Heart left ventricle (tissue), 16 donors: ENCODE results near the gene CNTD1. TPM values are rescaled to one million over a fixed set of nuclear protein-coding genes. Genes with fewer than 3 reads are reported as not detected.
"Not testable (repeated sequence)": the region's sequence is repeated elsewhere in the genome, so short reads cannot be mapped to it uniquely, and the experiment has no call there.

ENCODE experiments used
- ATAC-seq, 4 donors: fragments of 200-7000 bp; cut with Tn5 transposase; one replicate each; pipeline ENCODE4 v1.9.1; 2020 to 2022; ENCODE audit warnings: moderate library complexity in 4 of 4, mild to moderate bottlenecking in 3 of 4, moderate number of reproducible peaks in 1 of 4
- DNase-seq, 5 donors: peaks; one replicate each; pipeline ENCODE4 v3.0.0-alpha.2; 2020
- H3K27ac ChIP-seq, 12 donors: fragments of 200-600 bp; sonication (generic) in 4 of 12; one replicate each; pipeline versions ENCODE4 v1.5.0 to v1.8.0; 2016 to 2022; ENCODE audit warnings: mild to moderate bottlenecking in 2 of 12
- H3K27me3 ChIP-seq, 9 donors: fragments of 200-600 bp; sonication (generic) in 2 of 9; one replicate each; pipeline versions ENCODE4 v1.5.1 to v1.8.0; 2016 to 2022; ENCODE audit warnings: mild to moderate bottlenecking in 3 of 9
- H3K36me3 ChIP-seq, 9 donors: fragments of 200-600 bp; sonication (generic) in 2 of 9; one replicate each; pipeline versions ENCODE4 v1.5.0 to v1.8.0; 2018 to 2022; ENCODE audit warnings: mild to moderate bottlenecking in 2 of 9
- H3K4me1 ChIP-seq, 12 donors: fragments of 200-600 bp; sonication (generic) in 4 of 12; one replicate each; pipeline versions ENCODE4 v1.5.0 to v1.8.0; 2016 to 2022; ENCODE audit warnings: mild to moderate bottlenecking in 3 of 12
- H3K4me3 ChIP-seq, 12 donors: fragments of 200-600 bp; sonication (generic) in 4 of 12; one replicate each; pipeline versions ENCODE4 v1.5.0 to v1.8.0; 2017 to 2022; ENCODE audit warnings: mild to moderate bottlenecking in 9 of 12, moderate library complexity in 4 of 12
- H3K9me3 ChIP-seq, 12 donors: fragments of 200-600 bp; sonication (generic) in 4 of 12; one replicate each; pipeline versions ENCODE4 v1.5.0 to v1.8.0; 2016 to 2022; ENCODE audit warnings: mild to moderate bottlenecking in 1 of 12
- POLR2A ChIP-seq, 2 donors: fragments of 450-650 bp; IDR thresholded peaks; one replicate each; pipeline ENCODE4 v1.6.1; 2017; ENCODE audit warnings: antibody characterized with exemption in 2 of 2, mild to moderate bottlenecking in 2 of 2, moderate library complexity in 2 of 2
- WGBS, 4 donors: extraction: QIAGEN DNeasy Blood & Tissue Kit in 2 of 4; methylation state at CpG; one replicate each; pipeline versions ENCODE4 v1.1.5 to v1.1.7; 2013 to 2018; 5-methylcytosine and 5-hydroxymethylcytosine counted together
- intact Hi-C, 10 donors: fragments of 100-400 bp; cut with DNase I; formaldehyde crosslinking; loops; one replicate each; pipeline versions ENCODE4 v1.11.1 to v1.14.2; 2022
- polyA plus RNA-seq, 2 donors: library from polyadenylated mRNA; stranded (reverse); fragments of 200-250 nt; gene quantifications; one replicate each; pipeline ENCODE4 v1.2.3, GENCODE V29; 2013
- total RNA-seq, 9 donors: library from RNA; depleted of rRNA in 2 of 9; stranded (reverse); fragments of >200 nt in 2 of 9; fragmentation: NEBNext Ultra II Directional in 3 of 9; extraction: Animal tissue kit (Norgen Biotek cat#: 25700) in 3 of 9; gene quantifications; one replicate each; pipeline versions ENCODE4 v1.1.0 to v1.2.4, GENCODE V29; 2016 to 2023
- TF ChIP-seq, protein P1 (sequence below), 12 donors: fragments of 200-600 bp; sonication (generic) in 4 of 12; IDR thresholded peaks; one replicate each; pipeline versions ENCODE4 v1.5.0 to v1.8.0; 2018 to 2022; ENCODE audit warnings: antibody characterized with exemption in 12 of 12, mild to moderate bottlenecking in 5 of 12
- donor health status: ischemic (EF 13 %, LVEDD 7.1; RV severe dilation, severe dysfunction).
- donor health status: healthy with polysubstance abuse.
- donor health status: DM: no; HTN: yes; CAD: no.
- donor health status: DM: no; HTN: no; CAD: no.
- donor health status: ischemic (EF 25% LVEDD 6.9; RV normal size, moderate dysfunction).
- donor health status: ischemic (EF 25% LVEDD 5.7; RV mildly dilated, moderate dysfunction).
- donor health status: healthy.
- donor health status: DM: yes; HTN: yes; CAD: no.
- donor health status: ischemic (EF 35%, LVEDD 5.7; RV mildly dilated, moderate dysfunction).
- donor health status: nonischemic (EF 11% LVEDD 7.7; RV severe dilation, severe dysfunction).
- donor health status: DM: yes; HTN: yes; CAD: no.
- donor health status: PGD.
- donor health status: ischemic (EF 29% LVEDD 5.4; RV normal size, mild dysfunction).
- donor health status: nonischemic (EF 23%, LVEDD 6.1; RV moderate dilation, normal function).

CNTD1 gene
- total and polyA plus RNA-seq, 11 donors = 0.10 to 0.38 TPM; not detected in 9

DNA sequence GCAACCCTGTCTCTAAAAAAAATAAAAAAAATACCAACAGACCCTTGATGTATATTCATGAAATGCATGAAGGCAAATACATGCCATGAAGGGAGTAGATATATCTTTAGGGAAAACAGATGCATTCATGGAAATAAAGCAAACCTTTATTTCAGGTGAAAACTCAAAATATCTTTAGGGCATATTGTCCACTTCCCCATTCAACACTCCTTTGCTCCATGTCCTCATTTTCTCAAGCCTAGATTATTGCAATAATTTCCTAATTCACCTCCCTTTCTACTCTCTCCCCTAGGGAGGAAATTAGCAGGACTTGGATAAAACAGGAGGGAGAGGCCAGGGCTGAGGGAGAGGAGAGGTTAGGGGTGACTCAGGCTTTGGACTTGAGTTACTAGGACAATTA, 31.1 kb upstream of the CNTD1 start:
- no peak for ATAC-seq
- Histone ChIP-seq H3K4me1 (peaks cover 0 to 20% (median under 1%) of the 10 kb centered on the region in 12 donors), H3K27ac (no peak overlapping the region), H3K36me3 (no peaks in the 10 kb centered on the region), H3K4me3 (no peak overlapping the region), H3K9me3 (no peaks in the 10 kb centered on the region), H3K27me3 (peaks cover 0 to 3% (median 0%) of the 10 kb centered on the region in 9 donors)
- intact Hi-C loops = loop anchor here in 2 of 10 donors (10.0 kb wide), 3 partner anchors 163 to 193 kb away; partner anchors contain the start of genes PSMC3IP (in 1 of the 2), RETREG3 (in 1 of the 2) and TUBG1 (in 1 of the 2)
- no peak for DNase-seq
- TF ChIP-seq POLR2A (IDR thresholded peaks at IDR 0.05) = no peak
- TF ChIP-seq, protein P1, sequence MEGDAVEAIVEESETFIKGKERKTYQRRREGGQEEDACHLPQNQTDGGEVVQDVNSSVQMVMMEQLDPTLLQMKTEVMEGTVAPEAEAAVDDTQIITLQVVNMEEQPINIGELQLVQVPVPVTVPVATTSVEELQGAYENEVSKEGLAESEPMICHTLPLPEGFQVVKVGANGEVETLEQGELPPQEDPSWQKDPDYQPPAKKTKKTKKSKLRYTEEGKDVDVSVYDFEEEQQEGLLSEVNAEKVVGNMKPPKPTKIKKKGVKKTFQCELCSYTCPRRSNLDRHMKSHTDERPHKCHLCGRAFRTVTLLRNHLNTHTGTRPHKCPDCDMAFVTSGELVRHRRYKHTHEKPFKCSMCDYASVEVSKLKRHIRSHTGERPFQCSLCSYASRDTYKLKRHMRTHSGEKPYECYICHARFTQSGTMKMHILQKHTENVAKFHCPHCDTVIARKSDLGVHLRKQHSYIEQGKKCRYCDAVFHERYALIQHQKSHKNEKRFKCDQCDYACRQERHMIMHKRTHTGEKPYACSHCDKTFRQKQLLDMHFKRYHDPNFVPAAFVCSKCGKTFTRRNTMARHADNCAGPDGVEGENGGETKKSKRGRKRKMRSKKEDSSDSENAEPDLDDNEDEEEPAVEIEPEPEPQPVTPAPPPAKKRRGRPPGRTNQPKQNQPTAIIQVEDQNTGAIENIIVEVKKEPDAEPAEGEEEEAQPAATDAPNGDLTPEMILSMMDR (IDR thresholded peaks at IDR 0.05) = no peak

DNA sequence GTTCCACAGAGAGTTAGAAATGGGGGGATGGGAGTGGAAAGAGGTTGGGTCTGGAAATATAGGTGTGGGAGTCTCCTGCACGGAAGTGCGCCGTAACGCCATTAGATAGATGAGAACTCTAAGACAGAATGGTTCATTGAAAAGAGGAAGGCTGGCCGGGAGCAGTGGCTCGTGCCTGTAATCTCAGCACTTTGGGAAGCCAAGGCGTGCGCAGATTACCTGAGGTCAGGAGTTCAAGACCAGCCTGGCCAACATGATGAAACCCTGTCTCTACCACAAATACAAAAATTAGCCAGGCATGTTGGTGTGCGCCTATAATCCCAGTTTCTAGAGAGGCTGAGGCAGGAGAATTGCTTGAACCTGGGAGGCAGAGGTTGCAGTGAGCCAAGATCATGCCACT, 30.7 kb upstream of the CNTD1 start:
- H3K27me3 ChIP-seq, H3K27ac ChIP-seq, H3K9me3 ChIP-seq, DNase-seq, H3K4me3 ChIP-seq, ATAC-seq, H3K36me3 ChIP-seq: not testable (repeated sequence)
- intact Hi-C loops = loop anchor here in 2 of 10 donors (10.0 kb wide), 3 partner anchors 163 to 193 kb away; partner anchors contain the start of genes PSMC3IP (in 1 of the 2), RETREG3 (in 1 of the 2) and TUBG1 (in 1 of the 2)
- WGBS, 4 donors = 53 to 66% (median 62%) methylated on average over 9 of the region's 9 CpGs
- H3K4me1 ChIP-seq = peaks cover 0 to 19% (median 5%) of the 10 kb centered on the region in 12 donors

DNA sequence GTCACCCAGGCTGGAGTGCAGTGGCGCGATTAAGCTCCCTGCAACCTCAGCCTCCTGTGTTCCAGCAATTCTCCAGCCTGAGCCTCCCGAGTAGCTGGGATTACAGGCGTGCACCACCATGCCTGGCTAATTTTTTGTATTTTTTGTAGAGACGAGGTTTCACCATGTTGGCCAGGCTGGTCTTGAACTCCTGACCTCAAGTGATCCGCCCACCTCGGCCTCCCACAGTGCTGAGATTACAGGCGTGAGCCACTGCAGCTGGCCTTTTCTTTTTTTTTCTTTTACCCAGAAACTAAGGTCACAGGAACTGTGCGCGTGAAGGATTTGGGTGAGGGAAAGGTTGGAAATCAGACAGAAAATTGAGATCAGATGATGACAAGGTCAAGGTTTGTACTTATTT, 28.7 kb upstream of the CNTD1 start:
- not testable (repeated sequence) for H3K27me3 ChIP-seq, DNase-seq, ATAC-seq, H3K36me3 ChIP-seq, H3K4me3 ChIP-seq, H3K9me3 ChIP-seq, H3K27ac ChIP-seq
- 68 to 78% (median 72%) methylated on average over 10 of the region's 10 CpGs for WGBS, 4 donors
- intact Hi-C loops = loop anchor here in 4 of 10 donors (5.0 to 10.0 kb wide), 5 partner anchors 52 to 195 kb away; partner anchors contain the start of genes BECN1 (in 2 of the 4), PSMC3IP (in 1 of the 4), RETREG3 (in 1 of the 4) and TUBG1 (in 1 of the 4)
- peaks cover 0 to 18% (median 11%) of the 10 kb centered on the region in 12 donors for H3K4me1 ChIP-seq

DNA sequence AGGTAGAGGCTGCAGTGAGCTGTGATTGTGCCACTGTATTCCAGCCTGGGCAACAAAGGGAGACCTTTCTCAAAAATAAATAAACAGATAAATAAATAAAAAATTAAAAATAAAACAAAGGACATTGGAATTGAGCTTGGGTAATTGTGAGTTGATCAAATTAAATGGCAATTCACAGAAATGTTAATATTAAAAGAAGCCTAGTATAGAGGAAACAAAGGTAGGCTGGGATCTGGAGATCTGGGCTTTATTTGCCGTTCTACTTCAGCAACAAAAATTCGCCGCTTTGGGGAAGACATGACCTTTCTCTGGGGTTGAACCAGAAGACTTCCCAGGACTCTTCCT, 25.7 kb upstream of the CNTD1 start:
- Histone ChIP-seq H3K27me3 (no peaks in the 10 kb centered on the region), H3K9me3 (no peaks in the 10 kb centered on the region), H3K4me1 (peaks cover 0 to 18% (median 9%) of the 10 kb centered on the region in 12 donors), H3K27ac (peak overlapping the region in 11 of 12 donors; percentile 48 to 86 (median 80)), H3K36me3 (peaks cover 0 to 35% (median 28%) of the 10 kb centered on the region in 9 donors), H3K4me3 (peak overlapping the region; percentile 47 to 94 (median 84))
- DNase-seq (no peak), ATAC-seq (no peak)
- intact Hi-C loops = loop anchor here in 2 of 10 donors (5.0 to 10.0 kb wide), 2 partner anchors 49 to 52 kb away; partner anchors contain the start of gene BECN1 (in 2 of the 2)
- TF ChIP-seq POLR2A (IDR thresholded peaks at IDR 0.05) = no peak
- TF ChIP-seq, protein P1 (IDR thresholded peaks at IDR 0.05) = no peak
- WGBS, 4 donors = 3 to 12% (median 7%) methylated on average over 3 of the region's 3 CpGs

DNA sequence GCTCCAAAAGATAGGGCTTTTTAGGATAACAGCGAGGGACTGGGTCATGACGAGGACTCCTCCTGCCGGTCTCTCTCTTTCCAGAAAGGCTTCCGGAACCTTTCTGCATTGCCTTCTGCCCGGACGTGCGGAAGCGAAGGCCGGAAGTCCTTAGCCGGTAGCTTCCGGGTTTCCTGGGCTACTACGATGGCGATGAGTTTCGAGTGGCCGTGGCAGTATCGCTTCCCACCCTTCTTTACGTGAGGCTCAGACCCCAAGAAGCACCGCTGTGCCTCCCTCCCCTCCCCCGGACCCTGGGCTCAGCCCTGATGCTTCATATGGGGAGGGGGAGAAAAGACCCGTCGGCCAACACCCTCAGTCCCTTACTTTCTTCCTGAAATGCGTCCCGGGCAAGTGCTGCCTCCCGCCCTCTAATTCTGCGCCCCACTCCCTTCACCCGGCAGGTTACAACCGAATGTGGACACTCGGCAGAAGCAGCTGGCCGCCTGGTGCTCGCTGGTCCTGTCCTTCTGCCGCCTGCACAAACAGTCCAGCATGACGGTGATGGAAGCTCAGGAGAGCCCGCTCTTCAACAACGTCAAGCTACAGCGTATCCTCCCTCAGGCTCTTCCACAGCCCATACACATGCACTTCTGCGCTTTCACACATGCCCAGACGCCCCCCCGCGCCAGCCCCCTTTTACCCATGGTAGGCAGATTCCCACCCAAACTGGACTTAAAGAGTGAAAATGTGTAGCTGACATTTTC, 25.2 kb upstream of the CNTD1 start, which contains the start of gene VPS25:
TSS of gene VPS25 (plus strand) at position 160 of the 746 bp plus-strand sequence. CDS start at position 187, 27 bp downstream.
- intact Hi-C loops = loop anchor here in 2 of 10 donors (5.0 to 10.0 kb wide), 2 partner anchors 49 to 51 kb away; partner anchors contain the start of gene BECN1 (in 2 of the 2)
- H3K4me3 ChIP-seq = peak within 1 kb of the TSS; percentile 47 to 94 (median 84)
- 1% methylated on average over 36 to 39 of the region's 39 CpGs for WGBS, 4 donors
- H3K4me1 ChIP-seq = peaks cover 0 to 18% (median 9%) of the 10 kb centered on the region in 12 donors
- DNase-seq (peak; percentile 75 to 85 (median 81)), ATAC-seq (peak; percentile 90 to 98 (median 97))
- no peaks in the 10 kb centered on the region for H3K27me3 ChIP-seq
- H3K9me3 ChIP-seq = no peaks in the 10 kb centered on the region
- peaks cover 0 to 40% (median 33%) of the 10 kb centered on the region in 9 donors for H3K36me3 ChIP-seq
- H3K27ac ChIP-seq = peak within 1 kb of the TSS; percentile 20 to 86 (median 79)
- TF ChIP-seq, protein P1 (IDR thresholded peaks at IDR 0.05) = peak in 6 of 12 donors; percentile 24 to 51 (median 32)
- TF ChIP-seq POLR2A (IDR thresholded peaks at IDR 0.05) = peak in 1 of 2 donors; percentile 53
